ENCODE data around the gene CGB5. TPM values are rescaled to one million over a fixed set of nuclear protein-coding genes. Genes with fewer than 3 reads are reported as not detected.

CGB5 gene
- polyA plus RNA-seq, 1 of the 3 experiments (the other 2 are of a cell fraction) = 0.16 TPM

- H4K20me1 ChIP-seq (ENCODE audit: insufficient read depth) = no peaks in the 10 kb centered on the region
- no peak for TF ChIP-seq CTCF (IDR thresholded peaks at IDR 0.05)
- no peak for TF ChIP-seq USF2 (IDR thresholded peaks at IDR 0.05; ENCODE audit: borderline replicate concordance, low read depth, low read length)
- no peak for TF ChIP-seq USF1 (IDR thresholded peaks at IDR 0.05; ENCODE audit: borderline replicate concordance, low read depth)
- no peak for TF ChIP-seq NFIC (IDR thresholded peaks at IDR 0.05; ENCODE audit: borderline replicate concordance)
- TF ChIP-seq EP300 (IDR thresholded peaks at IDR 0.05; ENCODE audit: borderline replicate concordance in 1 of 2, low read depth in 1 of 2, low read length in 1 of 2) = no peak
- no peak for TF ChIP-seq REST (IDR thresholded peaks at IDR 0.05; ENCODE audit: low read depth, low read length)
- no peak for TF ChIP-seq SIN3A (IDR thresholded peaks at IDR 0.05; ENCODE audit: borderline replicate concordance, low read depth, low read length)
- peak; percentile 14; the same call in 1 of the 2 replicates for TF ChIP-seq NRF1 (IDR thresholded peaks at IDR 0.05; ENCODE audit: low read depth, low read length)
- no peak for TF ChIP-seq TAF1 (IDR thresholded peaks at IDR 0.05; ENCODE audit: borderline replicate concordance, low read depth, low read length)
- TF ChIP-seq JUND (IDR thresholded peaks at IDR 0.05) = no peak
- no peak for TF ChIP-seq RFX5 (IDR thresholded peaks at IDR 0.05; ENCODE audit: low read length)
- TF ChIP-seq MAX (IDR thresholded peaks at IDR 0.05; ENCODE audit: low read depth) = 0 out of 2 replicates have a peak, but pooled peaks have one; percentile 17
- ChIA-PET POLR2A (no interaction called here), CTCF (interaction anchor here (1.0 to 1.9 kb wide), 6 partner anchors 13 to 153 kb away, joined by 3 to 6 read pairs (median 4); partner anchors contain the start of genes GYS1 and RUVBL2)
- H3K27ac ChIP-seq (ENCODE audit: low read depth in 2 of 2, low read length in 1 of 2) = no peak overlapping the region
- no peaks in the 10 kb centered on the region for H3K9me2 ChIP-seq
- H3F3A ChIP-seq (replicated peaks; ENCODE audit: insufficient read depth) = peaks cover 13% of the 10 kb centered on the region
- H3K4me2 ChIP-seq = no peak overlapping the region
- H3K36me3 ChIP-seq (replicated peaks in 1 of 2; ENCODE audit: control insufficient read depth in 1 of 2, insufficient read depth in 2 of 2, low read length in 1 of 2) = no peaks in the 10 kb centered on the region
- DNase-seq = peak; percentile 84
- no peak overlapping the region for H3K9ac ChIP-seq
- H3K27me3 ChIP-seq (ENCODE audit: insufficient read depth) = peaks cover 8% of the 10 kb centered on the region; the same call in 1 of the 2 replicates
- peak overlapping the region in 1 of 2 experiments; percentile 4; a peak in 1 of 4 replicates for H3K4me3 ChIP-seq (ENCODE audit: low read depth in 2 of 2, low read length in 1 of 2)
- H3K4me1 ChIP-seq (ENCODE audit: control insufficient read depth in 1 of 2, insufficient read depth in 2 of 2, low read depth in 1 of 2, low read length in 1 of 2) = no peaks in the 10 kb centered on the region; a peak in 1 of 4 replicates
- H3K79me2 ChIP-seq (ENCODE audit: insufficient read depth) = no peaks in the 10 kb centered on the region
- whole genome bisulfite sequencing (ENCODE audit: low lambda C conversion rate) = 39% methylated on average over 44 of the region's 93 CpGs
- no peak overlapping the region; the same call in 1 of the 2 replicates for H2AFZ ChIP-seq (ENCODE audit: low read depth)
- H3K9me3 ChIP-seq = no peaks in the 10 kb centered on the region
These were observed 28.4 kb downstream of the CGB5 start for GRCh38 chr19:49071860-49072547.

Measured in SK-N-SH (cell line).